ENCODE data around the gene HIP1R.

DNA sequence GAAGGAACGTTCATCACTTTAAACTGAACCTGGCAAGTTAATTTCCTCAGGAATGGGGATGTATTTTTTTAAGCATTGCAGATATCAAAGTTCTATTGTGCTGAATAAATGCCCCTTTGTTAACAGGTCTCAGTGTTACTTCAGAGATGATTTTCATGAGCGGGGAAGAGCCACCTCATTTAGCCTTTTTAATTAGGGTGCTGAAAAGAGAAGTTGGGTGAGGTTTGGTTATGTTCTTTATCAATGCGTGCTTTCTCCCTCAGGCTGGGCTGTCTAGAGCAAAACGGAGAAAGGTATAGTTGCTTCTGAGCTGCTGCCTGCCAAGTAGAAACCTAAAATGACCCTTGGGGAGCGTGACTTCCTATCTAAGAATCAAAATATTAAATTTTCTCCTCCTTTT, 8.0 kb upstream of the HIP1R start:
- TF ChIP-seq POLR2AphosphoS5 (IDR thresholded peaks at IDR 0.05), result no peak
- TF ChIP-seq, protein P1, sequence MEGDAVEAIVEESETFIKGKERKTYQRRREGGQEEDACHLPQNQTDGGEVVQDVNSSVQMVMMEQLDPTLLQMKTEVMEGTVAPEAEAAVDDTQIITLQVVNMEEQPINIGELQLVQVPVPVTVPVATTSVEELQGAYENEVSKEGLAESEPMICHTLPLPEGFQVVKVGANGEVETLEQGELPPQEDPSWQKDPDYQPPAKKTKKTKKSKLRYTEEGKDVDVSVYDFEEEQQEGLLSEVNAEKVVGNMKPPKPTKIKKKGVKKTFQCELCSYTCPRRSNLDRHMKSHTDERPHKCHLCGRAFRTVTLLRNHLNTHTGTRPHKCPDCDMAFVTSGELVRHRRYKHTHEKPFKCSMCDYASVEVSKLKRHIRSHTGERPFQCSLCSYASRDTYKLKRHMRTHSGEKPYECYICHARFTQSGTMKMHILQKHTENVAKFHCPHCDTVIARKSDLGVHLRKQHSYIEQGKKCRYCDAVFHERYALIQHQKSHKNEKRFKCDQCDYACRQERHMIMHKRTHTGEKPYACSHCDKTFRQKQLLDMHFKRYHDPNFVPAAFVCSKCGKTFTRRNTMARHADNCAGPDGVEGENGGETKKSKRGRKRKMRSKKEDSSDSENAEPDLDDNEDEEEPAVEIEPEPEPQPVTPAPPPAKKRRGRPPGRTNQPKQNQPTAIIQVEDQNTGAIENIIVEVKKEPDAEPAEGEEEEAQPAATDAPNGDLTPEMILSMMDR (IDR thresholded peaks at IDR 0.05), result no peak

All from sigmoid colon (tissue), 4 donors.